IMR-90 (cell line): ENCODE data around the gene CPXM2. TPM values are rescaled to one million over a fixed set of nuclear protein-coding genes. Genes with fewer than 3 reads are reported as not detected.

Experiments used
- ATAC-seq: fragments of 200-7000 bp; cut with Tn5 transposase; 2 replicates; pipeline ENCODE4 v1.9.1; 2020; ENCODE audit warnings: low read depth, mild to moderate bottlenecking, moderate library complexity
- BruUV-seq: library from RNA; stranded (reverse); fragments of 400-500 nt; replicated peaks from 2 replicates; lab custom pipeline; 2021; lab: Mats Ljungman, UMichigan
- CTCF ChIA-PET: fragments of 300-600 bp; formaldehyde crosslinking; extraction: SDS; loops from one replicate; lab custom pipeline; 2021; ENCODE audit warnings: antibody characterized with exemption; lab: Yijun Ruan, JAX
- POLR2A ChIA-PET: fragments of 300-600 bp; sonication (Branson Sonifier 250); formaldehyde crosslinking; loops from one replicate; lab custom pipeline; 2022; ENCODE audit warnings: antibody characterized with exemption; ENCODE audit not compliant: unreplicated experiment; lab: Charles Lee
- DNase-seq: peaks from one replicate; pipeline ENCODE4 v3.0.0; 2013
- H2AFZ ChIP-seq: replicated peaks from 2 replicates; pipeline ENCODE3; 2013; ENCODE audit warnings: low read length, mild to moderate bottlenecking; ENCODE audit not compliant: poor library complexity
- H2AK5ac ChIP-seq: 2 replicates; pipeline ENCODE4 v1.6.1; 2013; ENCODE audit warnings: low read depth, low read length, inconsistent platforms
- H2AK9ac ChIP-seq: replicated peaks from 2 replicates; pipeline ENCODE3; 2013; ENCODE audit warnings: mild to moderate bottlenecking, low read depth, low read length, moderate library complexity; ENCODE audit not compliant: poor library complexity
- H2BK120ac ChIP-seq: 2 replicates; pipeline ENCODE4 v1.6.1; 2013; ENCODE audit warnings: low read depth, low read length, inconsistent platforms
- H2BK15ac ChIP-seq: 3 replicates; pipeline ENCODE4 v1.6.1; 2013; ENCODE audit warnings: low read depth, low read length, inconsistent platforms
- H2BK20ac ChIP-seq: 2 replicates; pipeline ENCODE4 v1.6.1; 2013; ENCODE audit warnings: low read depth, mild to moderate bottlenecking, inconsistent platforms, low read length, moderate library complexity
- H2BK5ac ChIP-seq: 2 replicates; pipeline ENCODE4 v1.6.1; 2013; ENCODE audit warnings: mild to moderate bottlenecking, low read depth, low read length, inconsistent platforms; ENCODE audit not compliant: poor library complexity, severe bottlenecking
- H3K14ac ChIP-seq: replicated peaks from 2 replicates; pipeline ENCODE4 v1.6.1; 2013; ENCODE audit warnings: low read depth, low read length, inconsistent platforms
- H3K18ac ChIP-seq: 2 replicates; pipeline ENCODE4 v1.6.1; 2013; ENCODE audit warnings: low read depth, low read length, control low read depth
- H3K23ac ChIP-seq: 2 replicates; pipeline ENCODE4 v1.6.1; 2013; ENCODE audit warnings: low read depth, low read length, inconsistent platforms
- H3K27ac ChIP-seq: 2 replicates; pipeline ENCODE4 v1.5.1; 2013; ENCODE audit warnings: mild to moderate bottlenecking, control low read depth, low read length; ENCODE audit not compliant: insufficient read depth
- H3K27me3 ChIP-seq: 2 replicates; pipeline ENCODE4 v1.6.1; 2013; ENCODE audit warnings: low read length; ENCODE audit not compliant: control insufficient read depth, insufficient read depth
- H3K36me3 ChIP-seq: 2 replicates; pipeline ENCODE4 v1.6.1; 2013; ENCODE audit warnings: low read length, mixed read lengths; ENCODE audit not compliant: control insufficient read depth, insufficient read depth
- H3K4ac ChIP-seq: 2 replicates; pipeline ENCODE4 v1.6.1; 2013; ENCODE audit warnings: low read depth, low read length, inconsistent platforms
- H3K4me1 ChIP-seq: 2 replicates; pipeline ENCODE4 v1.6.1; 2013; ENCODE audit warnings: low read length, mixed read lengths; ENCODE audit not compliant: control insufficient read depth, insufficient read depth
- H3K4me2 ChIP-seq: 2 replicates; pipeline ENCODE4 v1.6.1; 2013; ENCODE audit warnings: low read depth, mild to moderate bottlenecking, control low read depth, low read length, moderate library complexity
- H3K4me3 ChIP-seq: 2 replicates; pipeline ENCODE4 v1.5.1; 2013; ENCODE audit warnings: low read depth, mild to moderate bottlenecking, control low read depth, low read length, moderate library complexity; ENCODE audit not compliant: insufficient read depth
- H3K56ac ChIP-seq: 2 replicates; pipeline ENCODE4 v1.6.1; 2013; ENCODE audit warnings: low read length, inconsistent platforms; ENCODE audit not compliant: insufficient read depth; ENCODE audit errors: extremely low read depth
- H3K79me1 ChIP-seq, 2 experiments: 2 replicates each; pipeline ENCODE4 v1.6.1; 2013; ENCODE audit warnings: low read length in 2 of 2, inconsistent platforms in 1 of 2, low read depth in 1 of 2
- H3K9ac ChIP-seq: 2 replicates; pipeline ENCODE4 v1.6.1; 2013; ENCODE audit warnings: low read depth, low read length, control low read depth
- H3K9me1 ChIP-seq: 2 replicates; pipeline ENCODE4 v1.6.1; 2013; ENCODE audit warnings: low read length, inconsistent platforms; ENCODE audit not compliant: insufficient read depth
- H3K9me3 ChIP-seq: 2 replicates; pipeline ENCODE4 v1.6.1; 2013; ENCODE audit warnings: low read length; ENCODE audit not compliant: control insufficient read depth, insufficient read depth
- H4K20me1 ChIP-seq: 2 replicates; pipeline ENCODE4 v1.6.1; 2013; ENCODE audit warnings: low read length, inconsistent platforms; ENCODE audit not compliant: insufficient read depth
- H4K5ac ChIP-seq: 2 replicates; pipeline ENCODE4 v1.6.1; 2013; ENCODE audit warnings: mild to moderate bottlenecking, low read depth, low read length, control low read depth
- H4K8ac ChIP-seq, 2 experiments: 2 replicates each; pipeline ENCODE4 v1.6.1; 2013; ENCODE audit warnings: low read depth in 2 of 2, low read length in 2 of 2, control low read depth in 1 of 2, inconsistent platforms in 1 of 2
- H4K91ac ChIP-seq: 2 replicates; pipeline ENCODE4 v1.6.1; 2013; ENCODE audit warnings: low read depth, low read length, inconsistent platforms; ENCODE audit not compliant: insufficient read depth
- CEBPB ChIP-seq: IDR thresholded peaks from 2 replicates; pipeline ENCODE4 v1.6.1; 2012; ENCODE audit warnings: low read depth, low read length, improper control_type of control experiment
- FOS ChIP-seq: fragments of 150-350 bp; IDR thresholded peaks from 2 replicates; pipeline ENCODE4 v1.6.1; 2016; ENCODE audit warnings: low read depth, low read length
- MAZ ChIP-seq: IDR thresholded peaks from 2 replicates; pipeline ENCODE4 v1.6.1; 2012; ENCODE audit warnings: low read depth, mild to moderate bottlenecking, low read length, improper control_type of control experiment, moderate library complexity, borderline replicate concordance
- MXI1 ChIP-seq: IDR thresholded peaks from 2 replicates; pipeline ENCODE4 v1.6.1; 2012; ENCODE audit warnings: low read depth, mild to moderate bottlenecking, low read length, moderate library complexity, borderline replicate concordance
- RCOR1 ChIP-seq: IDR thresholded peaks from 2 replicates; pipeline ENCODE4 v1.6.1; 2012; ENCODE audit warnings: mild to moderate bottlenecking, low read length, improper control_type of control experiment; ENCODE audit not compliant: insufficient replicate concordance
- SMC3 ChIP-seq: fragments of 150-350 bp; IDR thresholded peaks from 2 replicates; pipeline ENCODE4 v1.6.1; 2016; ENCODE audit warnings: low read depth, mild to moderate bottlenecking, antibody characterized with exemption, low read length, moderate library complexity
- WGBS, 2 experiments: methylation state at CpG; one replicate each; pipeline versions ENCODE4 v1.1.5 to v1.1.7; 2013; ENCODE audit warnings: missing lambda C conversion rate in 2 of 2; ENCODE audit not compliant: insufficient read length in 1 of 2; ENCODE audit errors: extremely low coverage in 2 of 2; 5-methylcytosine and 5-hydroxymethylcytosine counted together
- dilution Hi-C: fragments of 300-500 bp; cut with HindIII; formaldehyde crosslinking; loops from one replicate; pipeline ENCODE4 v1.14.3; 2018; ENCODE audit warnings: low sequenced_read_pairs; ENCODE audit not compliant: unreplicated experiment
- in situ Hi-C: fragments of 300-500 bp; cut with MboI; formaldehyde crosslinking; loops from 3 replicates; pipeline ENCODE4 v1.14.3; 2019; ENCODE audit warnings: low sequenced_read_pairs, inconsistent platforms, mixed read lengths
- intact Hi-C: fragments of 100-400 bp; cut with micrococcal nuclease; formaldehyde crosslinking; loops from 2 replicates; pipeline ENCODE4 v1.10.0; 2022
- polyA plus RNA-seq, 3 experiments: library from polyadenylated mRNA; depleted of rRNA; stranded (reverse); fragments of >200 nt; gene quantifications; 2 replicates each; pipeline ENCODE4 v1.2.3, GENCODE V29; 2012; ENCODE audit warnings: low replicate concordance in 1 of 3
- total RNA-seq: library from RNA; depleted of rRNA; stranded (reverse); fragments of >200 nt; gene quantifications from 2 replicates; pipeline ENCODE4 v1.2.3, GENCODE V29; 2012
- TF ChIP-seq, protein P1 (sequence below): fragments of 150-350 bp; IDR thresholded peaks from 2 replicates; pipeline ENCODE4 v1.6.1; 2017; ENCODE audit warnings: mild to moderate bottlenecking, antibody characterized with exemption, low read length, low read depth

Gene CPXM2
- total and polyA plus RNA-seq, 2 of the 4 experiments (the other 2 are of a cell fraction), result not detected

DNA sequence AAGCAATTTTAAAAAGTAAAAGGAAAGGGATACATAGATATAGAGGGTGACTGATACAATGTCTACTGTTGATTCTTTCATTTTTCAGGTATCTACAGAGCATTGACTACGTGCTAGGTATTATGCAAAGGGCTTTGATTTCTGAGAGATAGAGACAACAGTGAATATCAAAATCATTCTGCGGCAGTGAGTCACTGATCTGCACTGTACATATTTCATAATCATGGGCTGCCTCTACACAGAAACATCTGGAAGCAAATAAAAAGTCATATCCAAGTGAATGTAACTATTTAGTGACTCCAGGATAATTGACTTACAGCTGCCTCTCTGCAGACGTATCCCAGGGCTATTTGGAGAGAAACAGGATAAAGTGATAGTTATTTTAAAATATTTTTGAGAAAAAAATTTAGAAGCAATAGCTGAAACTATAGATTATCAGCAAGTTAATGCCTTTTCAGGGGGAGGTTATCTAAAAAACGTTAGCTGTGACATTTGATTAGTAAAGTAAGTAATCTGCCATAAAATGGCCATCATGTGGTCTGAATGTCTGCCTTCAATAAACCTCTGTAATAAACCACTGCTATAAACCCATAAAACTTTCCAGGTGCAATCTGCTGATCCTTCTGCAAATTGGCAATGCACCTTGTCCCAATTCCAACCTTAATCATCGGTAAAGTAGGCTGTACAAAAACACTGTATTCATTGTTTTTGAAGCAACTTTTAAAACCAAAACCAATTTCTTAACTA, 43.7 kb downstream of the CPXM2 start (continued):
- TF ChIP-seq, protein P1, sequence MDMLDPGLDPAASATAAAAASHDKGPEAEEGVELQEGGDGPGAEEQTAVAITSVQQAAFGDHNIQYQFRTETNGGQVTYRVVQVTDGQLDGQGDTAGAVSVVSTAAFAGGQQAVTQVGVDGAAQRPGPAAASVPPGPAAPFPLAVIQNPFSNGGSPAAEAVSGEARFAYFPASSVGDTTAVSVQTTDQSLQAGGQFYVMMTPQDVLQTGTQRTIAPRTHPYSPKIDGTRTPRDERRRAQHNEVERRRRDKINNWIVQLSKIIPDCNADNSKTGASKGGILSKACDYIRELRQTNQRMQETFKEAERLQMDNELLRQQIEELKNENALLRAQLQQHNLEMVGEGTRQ, result no peak
- no peak for TF ChIP-seq RCOR1

- no peak overlapping the region for H2BK15ac ChIP-seq
- H3K23ac ChIP-seq, result no peak overlapping the region
- H3K79me1 ChIP-seq, result no peaks in the 10 kb centered on the region
- H3K14ac ChIP-seq, result no peak overlapping the region
- intact Hi-C loops (no loop called here), in situ Hi-C loops (no loop called here), dilution Hi-C loops (no loop called here)
- H3K27me3 ChIP-seq, result no peaks in the 10 kb centered on the region
- H3K4me2 ChIP-seq, result no peak overlapping the region
- no peak overlapping the region for H2BK20ac ChIP-seq
- no peak overlapping the region for H4K8ac ChIP-seq
- WGBS, 2 experiments, result no CpG with 5 or more reads among the region's 4 CpGs
- BruUV-seq, result no TSS peak
- CTCF ChIA-PET, result no interaction called here
- ATAC-seq (no peak), DNase-seq (no peak)
- no peak overlapping the region for H3K4me3 ChIP-seq
- no peaks in the 10 kb centered on the region for H3K4me1 ChIP-seq
- no peak overlapping the region for H3K27ac ChIP-seq
- no peak overlapping the region for H3K56ac ChIP-seq
- no peaks in the 10 kb centered on the region for H3K9me1 ChIP-seq
- no peak overlapping the region for H3K9ac ChIP-seq
- H2AFZ ChIP-seq, result no peak overlapping the region
- no peak overlapping the region for H3K4ac ChIP-seq
- no peak overlapping the region for H4K5ac ChIP-seq
- TF ChIP-seq MXI1, result no peak
- TF ChIP-seq SMC3, result no peak
- TF ChIP-seq CEBPB, result no peak
- TF ChIP-seq, protein P1, result no peak
- TF ChIP-seq MAZ, result no peak
- TF ChIP-seq FOS, result no peak
- no peak overlapping the region for H2AK5ac ChIP-seq
- no peak overlapping the region for H4K91ac ChIP-seq
- no peak overlapping the region for H2AK9ac ChIP-seq
- POLR2A ChIA-PET, result no interaction called here
- H3K18ac ChIP-seq, result no peak overlapping the region
- no peak overlapping the region for H2BK120ac ChIP-seq
- H4K20me1 ChIP-seq, result no peaks in the 10 kb centered on the region
- no peak overlapping the region for H2BK5ac ChIP-seq
- no peaks in the 10 kb centered on the region for H3K36me3 ChIP-seq
- peaks cover 13% of the 10 kb centered on the region for H3K9me3 ChIP-seq
Observed at GRCh38 chr10:123843835-123844234, 47.8 kb downstream of the CPXM2 start.
